Measurements from ENCODE around the gene KEL.

KEL gene

DNA sequence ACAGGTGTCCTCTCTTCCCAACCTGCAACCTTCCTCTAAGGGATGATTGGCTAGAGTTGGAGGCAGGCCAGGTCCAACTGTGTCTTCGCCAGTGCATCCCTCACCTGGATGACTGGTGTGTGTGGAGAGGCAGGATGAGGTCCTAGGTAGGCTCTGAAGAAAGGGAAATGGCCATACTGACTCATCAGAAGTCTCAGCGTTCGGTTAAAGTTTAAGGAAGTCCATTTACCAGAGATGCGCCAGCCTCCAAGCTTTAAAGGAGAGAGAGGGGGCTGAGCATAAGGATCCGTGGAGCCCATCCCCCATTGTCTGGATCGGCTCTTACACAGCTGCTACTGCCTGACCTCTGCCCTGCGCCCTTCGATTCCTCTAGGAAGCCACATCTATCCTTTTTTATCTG is 4.4 kb downstream of the KEL start:
- H2AFZ ChIP-seq (ENCODE audit: low read length): no peak overlapping the region

GRCh38 chr7:142956951-142957623 is 5.1 kb downstream of the KEL start:
- peaks cover 0 to 6% of the 10 kb centered on the region in 2 donors for H3K4me1 ChIP-seq (ENCODE audit: control insufficient read depth in 2 of 2, insufficient read depth in 1 of 2, low read depth in 1 of 2, low read length in 2 of 2)
- no peak overlapping the region for H3K4ac ChIP-seq (ENCODE audit: low read length)
- H2BK12ac ChIP-seq (ENCODE audit: low read length): no peak overlapping the region
- H2BK5ac ChIP-seq (ENCODE audit: low read length): no peak overlapping the region
- H3K23ac ChIP-seq (ENCODE audit: low read depth, low read length, poor library complexity): no peak overlapping the region
- no peaks in the 10 kb centered on the region for H3K36me3 ChIP-seq (replicated peaks in 1 of 2; ENCODE audit: control insufficient read depth in 2 of 2, insufficient read depth in 2 of 2, low read length in 2 of 2)
- H4K8ac ChIP-seq (ENCODE audit: low read depth, low read length): no peak overlapping the region
- no peak overlapping the region for H4K91ac ChIP-seq (ENCODE audit: low read depth, low read length, poor library complexity)
- H3K4me2 ChIP-seq (ENCODE audit: insufficient read depth, low read length, poor library complexity, severe bottlenecking): no peak overlapping the region
- H3K9me3 ChIP-seq (replicated peaks in 1 of 2; ENCODE audit: control insufficient read depth in 2 of 2, insufficient read depth in 1 of 2, low read depth in 1 of 2, low read length in 2 of 2): peaks cover 0 to 4% of the 10 kb centered on the region in 2 donors
- no peak overlapping the region for H3K27ac ChIP-seq (replicated peaks; ENCODE audit: low read length)
- DNase-seq (ENCODE audit: low spot score): no peak
- H3K14ac ChIP-seq (ENCODE audit: low read length): no peak overlapping the region
- H2AK5ac ChIP-seq (ENCODE audit: low read depth, low read length): no peak overlapping the region
- H3K4me3 ChIP-seq (ENCODE audit: low read length in 2 of 2): no peak overlapping the region
- H2BK15ac ChIP-seq (ENCODE audit: low read length): no peak overlapping the region
- H3K9ac ChIP-seq (ENCODE audit: low read depth, low read length, poor library complexity): no peak overlapping the region
- H3K79me1 ChIP-seq (ENCODE audit: low read depth, low read length): no peaks in the 10 kb centered on the region
- H3K18ac ChIP-seq (ENCODE audit: low read length): no peak overlapping the region
- no peaks in the 10 kb centered on the region for H3K27me3 ChIP-seq (ENCODE audit: control insufficient read depth in 3 of 3, insufficient read depth in 3 of 3, low read depth in 1 of 3, low read length in 3 of 3)
- H2AFZ ChIP-seq (ENCODE audit: low read length): no peak overlapping the region
- no CpG with 5 or more reads among the region's 3 CpGs for WGBS, 2 donors (ENCODE audit: extremely low coverage in 2 of 2, insufficient read length in 2 of 2, insufficient replicate concordance in 1 of 2)
- H2BK120ac ChIP-seq (ENCODE audit: low read depth, low read length): no peak overlapping the region

More for the DNA sequence above, 4.4 kb downstream of the KEL start:
- H3K9ac ChIP-seq (ENCODE audit: low read depth, low read length, poor library complexity): no peak overlapping the region
- no peak overlapping the region for H4K91ac ChIP-seq (ENCODE audit: low read depth, low read length, poor library complexity)
- no peak overlapping the region for H2BK15ac ChIP-seq (ENCODE audit: low read length)
- no peak overlapping the region for H2BK12ac ChIP-seq (ENCODE audit: low read length)
- no peaks in the 10 kb centered on the region for H3K27me3 ChIP-seq (ENCODE audit: control insufficient read depth in 3 of 3, insufficient read depth in 3 of 3, low read depth in 1 of 3, low read length in 3 of 3)
- H2BK5ac ChIP-seq (ENCODE audit: low read length): no peak overlapping the region
- DNase-seq (ENCODE audit: low spot score): no peak
- no peak overlapping the region for H3K27ac ChIP-seq (replicated peaks; ENCODE audit: low read length)
- H3K18ac ChIP-seq (ENCODE audit: low read length): no peak overlapping the region
- H3K14ac ChIP-seq (ENCODE audit: low read length): no peak overlapping the region
- H4K8ac ChIP-seq (ENCODE audit: low read depth, low read length): no peak overlapping the region
- H3K4me3 ChIP-seq (ENCODE audit: low read length in 2 of 2): no peak overlapping the region
- WGBS, 2 donors (ENCODE audit: extremely low coverage in 2 of 2, insufficient read length in 2 of 2, insufficient replicate concordance in 1 of 2): no CpG with 5 or more reads among the region's 8 CpGs
- peaks cover 0 to 4% of the 10 kb centered on the region in 2 donors for H3K9me3 ChIP-seq (replicated peaks in 1 of 2; ENCODE audit: control insufficient read depth in 2 of 2, insufficient read depth in 1 of 2, low read depth in 1 of 2, low read length in 2 of 2)
- H3K4me2 ChIP-seq (ENCODE audit: insufficient read depth, low read length, poor library complexity, severe bottlenecking): no peak overlapping the region
- H3K23ac ChIP-seq (ENCODE audit: low read depth, low read length, poor library complexity): no peak overlapping the region
- no peak overlapping the region for H3K4ac ChIP-seq (ENCODE audit: low read length)
- peaks cover 0 to 6% of the 10 kb centered on the region in 2 donors for H3K4me1 ChIP-seq (ENCODE audit: control insufficient read depth in 2 of 2, insufficient read depth in 1 of 2, low read depth in 1 of 2, low read length in 2 of 2)
- H3K79me1 ChIP-seq (ENCODE audit: low read depth, low read length): no peaks in the 10 kb centered on the region
- H3K36me3 ChIP-seq (replicated peaks in 1 of 2; ENCODE audit: control insufficient read depth in 2 of 2, insufficient read depth in 2 of 2, low read length in 2 of 2): no peaks in the 10 kb centered on the region
- no peak overlapping the region for H2AK5ac ChIP-seq (ENCODE audit: low read depth, low read length)
- no peak overlapping the region for H2BK120ac ChIP-seq (ENCODE audit: low read depth, low read length)

DNA sequence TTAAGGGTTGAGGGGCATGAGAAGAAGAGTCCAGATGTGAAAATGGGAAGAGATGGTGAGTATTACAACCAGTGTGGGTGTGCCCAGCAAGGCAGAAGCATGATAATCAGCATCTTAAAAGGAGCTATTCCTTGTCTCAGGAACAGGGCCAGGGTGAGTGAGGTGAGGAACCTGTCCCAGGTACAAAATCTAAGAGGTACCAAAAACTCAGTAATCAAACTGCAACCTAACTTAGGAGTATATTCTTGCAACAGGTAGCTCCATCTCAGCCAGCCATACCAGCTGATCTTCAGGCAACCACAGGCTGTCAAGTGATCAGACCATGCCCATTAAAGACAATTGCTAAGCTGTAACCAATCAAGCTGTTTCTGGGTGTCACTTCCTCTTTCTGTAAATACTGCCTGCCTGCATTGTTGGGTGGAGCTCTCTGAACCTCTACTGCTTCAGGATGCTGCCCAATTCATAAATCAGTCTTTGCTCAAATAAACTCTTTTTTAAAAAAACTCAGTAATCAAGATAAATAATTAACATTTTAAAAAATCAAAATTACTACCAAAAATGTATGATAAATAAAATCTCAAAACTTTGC is 7.4 kb downstream of the KEL start:
- no peak overlapping the region for H3K4me2 ChIP-seq (ENCODE audit: insufficient read depth, low read length, poor library complexity, severe bottlenecking)
- H3K36me3 ChIP-seq (replicated peaks in 1 of 2; ENCODE audit: control insufficient read depth in 2 of 2, insufficient read depth in 2 of 2, low read length in 2 of 2): no peaks in the 10 kb centered on the region
- H2BK15ac ChIP-seq (ENCODE audit: low read length): no peak overlapping the region
- H4K91ac ChIP-seq (ENCODE audit: low read depth, low read length, poor library complexity): no peak overlapping the region
- H3K4ac ChIP-seq (ENCODE audit: low read length): no peak overlapping the region
- no peak overlapping the region for H2BK120ac ChIP-seq (ENCODE audit: low read depth, low read length)
- no peak overlapping the region for H2BK5ac ChIP-seq (ENCODE audit: low read length)
- no peak overlapping the region for H4K8ac ChIP-seq (ENCODE audit: low read depth, low read length)
- H3K9me3 ChIP-seq (replicated peaks in 1 of 2; ENCODE audit: control insufficient read depth in 2 of 2, insufficient read depth in 1 of 2, low read depth in 1 of 2, low read length in 2 of 2): peaks cover 0 to 4% of the 10 kb centered on the region in 2 donors
- no peak overlapping the region for H3K27ac ChIP-seq (replicated peaks; ENCODE audit: low read length)
- DNase-seq (ENCODE audit: low spot score): no peak
- H2AFZ ChIP-seq (ENCODE audit: low read length): no peak overlapping the region
- H3K27me3 ChIP-seq (ENCODE audit: control insufficient read depth in 3 of 3, insufficient read depth in 3 of 3, low read depth in 1 of 3, low read length in 3 of 3): no peaks in the 10 kb centered on the region
- no peak overlapping the region for H2AK5ac ChIP-seq (ENCODE audit: low read depth, low read length)
- no peak overlapping the region for H3K4me3 ChIP-seq (ENCODE audit: low read length in 2 of 2)
- H3K23ac ChIP-seq (ENCODE audit: low read depth, low read length, poor library complexity): no peak overlapping the region
- H3K4me1 ChIP-seq (ENCODE audit: control insufficient read depth in 2 of 2, insufficient read depth in 1 of 2, low read depth in 1 of 2, low read length in 2 of 2): peaks cover 0 to 2% of the 10 kb centered on the region in 2 donors
- H3K9ac ChIP-seq (ENCODE audit: low read depth, low read length, poor library complexity): no peak overlapping the region
- no peak overlapping the region for H3K14ac ChIP-seq (ENCODE audit: low read length)
- H2BK12ac ChIP-seq (ENCODE audit: low read length): no peak overlapping the region
- H3K79me1 ChIP-seq (ENCODE audit: low read depth, low read length): no peaks in the 10 kb centered on the region
- H3K18ac ChIP-seq (ENCODE audit: low read length): no peak overlapping the region

- no peak overlapping the region for H4K91ac ChIP-seq (ENCODE audit: low read depth, low read length, poor library complexity)
Measured at GRCh38 chr7:142950235-142950634, 11.9 kb downstream of the KEL start.

More at GRCh38 chr7:142950235-142950634, 11.9 kb downstream of the KEL start:
- no peak overlapping the region for H2BK5ac ChIP-seq (ENCODE audit: low read length)
- no peak overlapping the region for H3K4ac ChIP-seq (ENCODE audit: low read length)
- H3K9ac ChIP-seq (ENCODE audit: low read depth, low read length, poor library complexity): no peak overlapping the region
- H2AK5ac ChIP-seq (ENCODE audit: low read depth, low read length): no peak overlapping the region
- no peaks in the 10 kb centered on the region for H3K36me3 ChIP-seq (replicated peaks in 1 of 2; ENCODE audit: control insufficient read depth in 2 of 2, insufficient read depth in 2 of 2, low read length in 2 of 2)
- H2BK120ac ChIP-seq (ENCODE audit: low read depth, low read length): no peak overlapping the region
- no peak overlapping the region for H4K8ac ChIP-seq (ENCODE audit: low read depth, low read length)
- peaks cover 0 to 4% of the 10 kb centered on the region in 2 donors for H3K9me3 ChIP-seq (replicated peaks in 1 of 2; ENCODE audit: control insufficient read depth in 2 of 2, insufficient read depth in 1 of 2, low read depth in 1 of 2, low read length in 2 of 2)
- H2AFZ ChIP-seq (ENCODE audit: low read length): no peak overlapping the region
- H3K23ac ChIP-seq (ENCODE audit: low read depth, low read length, poor library complexity): no peak overlapping the region
- H3K27ac ChIP-seq (replicated peaks; ENCODE audit: low read length): no peak overlapping the region
- H3K4me3 ChIP-seq (ENCODE audit: low read length in 2 of 2): no peak overlapping the region
- no peak overlapping the region for H2BK15ac ChIP-seq (ENCODE audit: low read length)
- H3K79me1 ChIP-seq (ENCODE audit: low read depth, low read length): no peaks in the 10 kb centered on the region
- no peak overlapping the region for H3K18ac ChIP-seq (ENCODE audit: low read length)
- no peaks in the 10 kb centered on the region for H3K27me3 ChIP-seq (ENCODE audit: control insufficient read depth in 3 of 3, insufficient read depth in 3 of 3, low read depth in 1 of 3, low read length in 3 of 3)
- H2BK12ac ChIP-seq (ENCODE audit: low read length): no peak overlapping the region
- H3K4me2 ChIP-seq (ENCODE audit: insufficient read depth, low read length, poor library complexity, severe bottlenecking): no peak overlapping the region
- H3K4me1 ChIP-seq (ENCODE audit: control insufficient read depth in 2 of 2, insufficient read depth in 1 of 2, low read depth in 1 of 2, low read length in 2 of 2): no peaks in the 10 kb centered on the region
- H3K14ac ChIP-seq (ENCODE audit: low read length): no peak overlapping the region
- no peak for DNase-seq (ENCODE audit: low spot score)
